ENCODE results near the gene CRADD. TPM values are rescaled to one million over a fixed set of nuclear protein-coding genes. Genes with fewer than 3 reads are reported as not detected.
A peak's percentile ranks its signal among the peaks of the same experiment; 100 is the strongest.
"Not testable (repeated sequence)": the region's sequence is repeated elsewhere in the genome, so short reads cannot be mapped to it uniquely, and the experiment has no call there.

Gene CRADD
- total RNA-seq, 1 donor from 2014 or later = 18.8 TPM

DNA sequence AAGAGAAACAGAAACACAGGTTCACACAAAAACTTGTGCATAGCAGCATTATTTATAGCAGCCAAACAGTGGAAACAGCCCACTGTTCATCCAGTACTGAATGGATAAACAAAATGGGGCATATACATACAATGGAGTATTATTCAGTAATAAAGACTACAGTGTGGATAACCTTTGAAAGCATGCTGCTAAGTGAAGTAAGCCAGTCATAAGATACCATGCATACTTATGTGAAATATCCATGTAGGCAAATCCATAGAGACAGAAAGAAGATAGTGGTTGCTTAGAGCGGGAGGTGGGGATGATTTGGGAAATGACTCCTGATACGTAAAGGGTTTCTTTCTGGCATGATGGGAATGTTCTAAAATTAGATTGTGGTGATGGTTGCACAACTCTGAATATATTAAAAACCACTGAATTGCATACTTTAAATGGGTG lies 99.4 kb downstream of the CRADD start:
- Mint-ChIP-seq H3K27me3 (ENCODE audit: unreplicated experiment) (no peaks in the 10 kb centered on the region), H3K27ac (ENCODE audit: unreplicated experiment) (no peak overlapping the region), H3K4me1 (ENCODE audit: low read depth, unreplicated experiment) (peaks cover 29% of the 10 kb centered on the region), H3K9me3 (ENCODE audit: unreplicated experiment) (peaks cover 5% of the 10 kb centered on the region), H3K36me3 (ENCODE audit: unreplicated experiment) (no peaks in the 10 kb centered on the region), H3K4me3 (ENCODE audit: unreplicated experiment) (peak overlapping the region; percentile 6)
- TF ChIP-seq, protein P1, sequence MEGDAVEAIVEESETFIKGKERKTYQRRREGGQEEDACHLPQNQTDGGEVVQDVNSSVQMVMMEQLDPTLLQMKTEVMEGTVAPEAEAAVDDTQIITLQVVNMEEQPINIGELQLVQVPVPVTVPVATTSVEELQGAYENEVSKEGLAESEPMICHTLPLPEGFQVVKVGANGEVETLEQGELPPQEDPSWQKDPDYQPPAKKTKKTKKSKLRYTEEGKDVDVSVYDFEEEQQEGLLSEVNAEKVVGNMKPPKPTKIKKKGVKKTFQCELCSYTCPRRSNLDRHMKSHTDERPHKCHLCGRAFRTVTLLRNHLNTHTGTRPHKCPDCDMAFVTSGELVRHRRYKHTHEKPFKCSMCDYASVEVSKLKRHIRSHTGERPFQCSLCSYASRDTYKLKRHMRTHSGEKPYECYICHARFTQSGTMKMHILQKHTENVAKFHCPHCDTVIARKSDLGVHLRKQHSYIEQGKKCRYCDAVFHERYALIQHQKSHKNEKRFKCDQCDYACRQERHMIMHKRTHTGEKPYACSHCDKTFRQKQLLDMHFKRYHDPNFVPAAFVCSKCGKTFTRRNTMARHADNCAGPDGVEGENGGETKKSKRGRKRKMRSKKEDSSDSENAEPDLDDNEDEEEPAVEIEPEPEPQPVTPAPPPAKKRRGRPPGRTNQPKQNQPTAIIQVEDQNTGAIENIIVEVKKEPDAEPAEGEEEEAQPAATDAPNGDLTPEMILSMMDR (IDR thresholded peaks at IDR 0.05; ENCODE audit: partially characterized antibody, unreplicated experiment) = no peak
- no peak for DNase-seq

DNA sequence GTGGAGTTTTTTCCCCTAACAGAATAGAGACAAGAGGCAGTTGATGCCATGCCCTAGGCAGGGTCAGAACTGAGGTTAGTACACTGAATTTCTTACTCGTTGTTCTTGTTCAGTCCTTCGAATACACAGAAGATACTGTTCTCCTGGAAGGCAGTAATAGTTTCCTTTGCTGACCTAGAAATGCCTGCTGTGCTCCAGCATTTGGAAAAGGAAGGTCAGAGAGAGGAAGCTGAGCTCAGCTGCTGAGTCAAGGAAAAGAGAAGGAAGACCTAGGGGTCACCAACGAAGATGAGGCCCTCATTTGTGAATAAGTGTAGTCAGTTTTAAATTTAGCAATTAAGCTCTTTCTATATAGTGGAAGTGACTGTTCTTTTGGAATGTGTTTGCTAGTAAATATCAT lies 100.1 kb downstream of the CRADD start:
- DNase-seq = no peak
- Mint-ChIP-seq H3K36me3 (ENCODE audit: unreplicated experiment) (no peaks in the 10 kb centered on the region), H3K27ac (ENCODE audit: unreplicated experiment) (no peak overlapping the region), H3K4me3 (ENCODE audit: unreplicated experiment) (no peak overlapping the region), H3K4me1 (ENCODE audit: low read depth, unreplicated experiment) (peaks cover 24% of the 10 kb centered on the region), H3K27me3 (ENCODE audit: unreplicated experiment) (no peaks in the 10 kb centered on the region), H3K9me3 (ENCODE audit: unreplicated experiment) (peaks cover 5% of the 10 kb centered on the region)
- TF ChIP-seq, protein P1 (IDR thresholded peaks at IDR 0.05; ENCODE audit: partially characterized antibody, unreplicated experiment) = no peak

DNA sequence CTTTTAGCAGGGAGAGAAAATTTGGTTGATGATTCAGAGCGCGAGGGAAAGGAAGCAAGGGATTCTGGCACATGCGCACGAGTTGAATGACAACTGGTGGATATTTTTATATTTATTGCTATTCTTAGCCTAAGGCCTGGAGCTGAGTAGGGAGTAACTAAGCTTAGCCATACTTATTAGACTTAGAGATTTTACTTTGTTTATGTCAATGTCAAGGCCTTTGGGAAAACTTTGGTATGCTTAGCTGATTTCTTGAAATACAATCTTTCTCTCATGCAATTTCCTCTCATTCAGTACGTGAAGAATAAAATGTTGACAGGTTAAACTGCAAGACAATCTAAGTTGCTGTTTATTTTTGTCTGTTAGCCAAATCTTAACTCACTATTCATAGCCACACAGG lies 101.1 kb downstream of the CRADD start:
- H3K27ac Mint-ChIP-seq (ENCODE audit: unreplicated experiment) = no peak overlapping the region
- peaks cover 18% of the 10 kb centered on the region for H3K4me1 Mint-ChIP-seq (ENCODE audit: low read depth, unreplicated experiment)
- H3K4me3 Mint-ChIP-seq (ENCODE audit: unreplicated experiment) = no peak overlapping the region
- no peak for DNase-seq
- no peaks in the 10 kb centered on the region for H3K27me3 Mint-ChIP-seq (ENCODE audit: unreplicated experiment)
- peaks cover 4% of the 10 kb centered on the region for H3K9me3 Mint-ChIP-seq (ENCODE audit: unreplicated experiment)
- TF ChIP-seq, protein P1 (IDR thresholded peaks at IDR 0.05; ENCODE audit: partially characterized antibody, unreplicated experiment) = no peak
- no peaks in the 10 kb centered on the region for H3K36me3 Mint-ChIP-seq (ENCODE audit: unreplicated experiment)

DNA sequence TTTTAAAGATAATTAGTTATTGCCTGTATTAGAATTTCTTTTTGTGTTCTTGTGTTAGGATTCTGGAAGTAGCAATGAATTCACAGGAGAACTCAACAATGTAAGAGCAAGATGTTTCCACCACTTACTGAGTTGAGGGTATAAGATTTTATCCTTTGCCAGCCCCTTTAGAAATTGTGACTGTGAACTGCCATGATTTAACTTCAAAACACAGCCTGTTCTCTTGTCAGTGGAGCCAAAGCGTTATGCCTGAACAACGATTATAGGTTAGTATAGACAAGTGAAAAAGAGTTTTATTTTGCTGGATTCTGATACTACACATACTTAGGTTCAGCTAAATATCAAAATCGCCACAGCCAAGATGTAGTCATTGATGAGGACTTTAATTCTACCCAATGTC lies 101.6 kb downstream of the CRADD start:
- Mint-ChIP-seq H3K27me3 (ENCODE audit: unreplicated experiment) (no peaks in the 10 kb centered on the region), H3K27ac (ENCODE audit: unreplicated experiment) (no peak overlapping the region)

DNA sequence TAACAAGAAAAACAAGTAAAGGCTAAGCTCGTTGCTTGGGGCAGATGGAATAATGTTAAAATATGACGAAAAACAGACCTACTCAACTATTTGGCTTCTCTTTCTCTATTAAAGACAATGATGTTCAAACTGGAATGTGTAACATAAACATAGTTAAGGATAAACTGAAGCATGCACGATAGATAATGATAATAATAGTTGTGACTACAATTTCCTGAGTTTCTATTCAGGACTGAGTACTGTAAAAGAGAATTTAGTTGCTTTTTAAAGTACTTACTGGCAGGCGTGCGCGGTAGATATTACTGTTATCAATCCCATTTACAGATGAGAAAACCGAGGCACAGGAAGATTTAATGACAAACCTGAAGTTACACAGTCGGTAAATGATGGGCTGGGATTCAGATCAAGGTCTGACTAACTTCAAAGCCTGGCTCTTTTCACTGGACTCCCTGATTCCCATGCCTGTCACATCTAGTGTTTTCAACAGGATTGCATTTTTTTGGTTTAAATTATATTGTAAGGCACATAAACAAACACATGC lies 103.0 kb downstream of the CRADD start:
- Mint-ChIP-seq H3K27ac (ENCODE audit: unreplicated experiment) (no peak overlapping the region), H3K4me1 (ENCODE audit: low read depth, unreplicated experiment) (peaks cover 28% of the 10 kb centered on the region), H3K27me3 (ENCODE audit: unreplicated experiment) (no peaks in the 10 kb centered on the region), H3K36me3 (ENCODE audit: unreplicated experiment) (no peaks in the 10 kb centered on the region), H3K9me3 (ENCODE audit: unreplicated experiment) (peaks cover 11% of the 10 kb centered on the region), H3K4me3 (ENCODE audit: unreplicated experiment) (no peak overlapping the region)
- TF ChIP-seq, protein P1 (IDR thresholded peaks at IDR 0.05; ENCODE audit: partially characterized antibody, unreplicated experiment) = no peak
- no peak for DNase-seq

More for the DNA sequence above, 101.6 kb downstream of the CRADD start:
- Mint-ChIP-seq H3K4me3 (ENCODE audit: unreplicated experiment) (no peak overlapping the region), H3K36me3 (ENCODE audit: unreplicated experiment) (no peaks in the 10 kb centered on the region), H3K9me3 (ENCODE audit: unreplicated experiment) (peaks cover 4% of the 10 kb centered on the region), H3K4me1 (ENCODE audit: low read depth, unreplicated experiment) (peaks cover 17% of the 10 kb centered on the region)
- DNase-seq = no peak
- TF ChIP-seq, protein P1 (IDR thresholded peaks at IDR 0.05; ENCODE audit: partially characterized antibody, unreplicated experiment) = no peak

DNA sequence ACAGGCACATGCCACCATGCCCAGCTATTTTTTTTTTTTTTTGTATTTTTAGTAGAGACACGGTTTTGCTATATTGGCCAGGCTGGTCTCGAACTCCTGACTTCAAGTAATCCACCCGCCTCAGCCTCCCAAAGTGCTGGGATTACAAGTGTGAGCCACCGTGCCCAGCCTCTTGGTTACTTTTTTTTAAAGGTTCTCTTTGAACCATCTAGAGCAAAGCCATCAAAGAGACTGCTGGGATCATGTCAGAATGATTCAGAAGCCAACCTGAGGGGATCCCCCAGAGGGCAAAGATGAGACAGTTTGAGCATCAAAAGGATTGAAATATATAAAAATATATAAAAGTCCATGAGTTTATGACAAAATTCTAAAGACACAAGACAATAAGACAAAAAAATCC lies 103.7 kb downstream of the CRADD start:
- peaks cover 36% of the 10 kb centered on the region for H3K4me1 Mint-ChIP-seq (ENCODE audit: low read depth, unreplicated experiment)
- not testable (repeated sequence) for H3K4me3 Mint-ChIP-seq (ENCODE audit: unreplicated experiment); H3K36me3 Mint-ChIP-seq (ENCODE audit: unreplicated experiment)

DNA sequence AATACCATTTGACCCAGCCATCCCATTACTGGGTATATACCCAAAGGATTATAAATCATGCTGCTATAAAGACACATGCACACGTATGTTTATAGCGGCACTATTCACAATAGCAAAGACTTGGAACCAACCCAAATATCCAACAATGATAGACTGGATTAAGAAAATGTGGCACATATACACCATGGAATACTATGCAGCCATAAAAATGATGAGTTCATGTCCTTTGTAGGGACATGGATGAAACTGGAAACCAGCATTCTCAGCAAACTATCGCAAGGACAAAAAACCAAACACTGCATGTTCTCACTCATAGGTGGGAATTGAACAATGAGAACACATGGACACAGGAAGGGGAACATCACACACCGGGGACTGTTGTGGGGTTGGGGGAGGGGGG lies 104.8 kb downstream of the CRADD start:
- not testable (repeated sequence) for H3K4me3 Mint-ChIP-seq (ENCODE audit: unreplicated experiment); H3K27ac Mint-ChIP-seq (ENCODE audit: unreplicated experiment); H3K36me3 Mint-ChIP-seq (ENCODE audit: unreplicated experiment); H3K27me3 Mint-ChIP-seq (ENCODE audit: unreplicated experiment); DNase-seq
- H3K9me3 Mint-ChIP-seq (ENCODE audit: unreplicated experiment) = peaks cover 10% of the 10 kb centered on the region
- H3K4me1 Mint-ChIP-seq (ENCODE audit: low read depth, unreplicated experiment) = peaks cover 26% of the 10 kb centered on the region

More for the DNA sequence above, 103.7 kb downstream of the CRADD start:
- not testable (repeated sequence) for DNase-seq; H3K27me3 Mint-ChIP-seq (ENCODE audit: unreplicated experiment); H3K27ac Mint-ChIP-seq (ENCODE audit: unreplicated experiment)
- peaks cover 11% of the 10 kb centered on the region for H3K9me3 Mint-ChIP-seq (ENCODE audit: unreplicated experiment)
